ENCODE measurements around the gene MED27. TPM values are rescaled to one million over a fixed set of nuclear protein-coding genes. Genes with fewer than 3 reads are reported as not detected.
A peak's percentile ranks its signal among the peaks of the same experiment; 100 is the strongest.

MED27 gene
- total RNA-seq = 10.5 and 19.3 TPM in 2 replicates

GRCh38 chr9:132079391-132080091, at the start of gene MED27:
MED27 (minus strand) TSS chr9:132079867; CDS start chr9:132079844, 23 bp downstream.
- DNase-seq (ENCODE audit: low read depth) (peak; percentile 83), FAIRE-seq (no peak)
- Histone ChIP-seq H3K36me3 (ENCODE audit: control insufficient read depth, insufficient read depth, low read length) (no peaks in the 10 kb centered on the region), H3K4me3 (ENCODE audit: low read depth, low read length) (peak within 1 kb of the TSS; percentile 69), H3K27me3 (ENCODE audit: control insufficient read depth, insufficient read depth, low read length) (no peaks in the 10 kb centered on the region)
- no peak for TF ChIP-seq CTCF (IDR thresholded peaks at IDR 0.05; ENCODE audit: insufficient read depth, low read length, severe bottlenecking)

GRCh38 chr9:132127888-132128534, 48.3 kb upstream of the MED27 start:
- Histone ChIP-seq H3K4me3 (ENCODE audit: low read depth, low read length) (no peak overlapping the region), H3K27me3 (ENCODE audit: control insufficient read depth, insufficient read depth, low read length) (peaks cover 7% of the 10 kb centered on the region), H3K36me3 (ENCODE audit: control insufficient read depth, insufficient read depth, low read length) (no peaks in the 10 kb centered on the region)
- FAIRE-seq = no peak
- no peak for DNase-seq (ENCODE audit: low read depth)
- no peak for TF ChIP-seq CTCF (IDR thresholded peaks at IDR 0.05; ENCODE audit: insufficient read depth, low read length, severe bottlenecking)

- no peak for TF ChIP-seq CTCF (IDR thresholded peaks at IDR 0.05; ENCODE audit: insufficient read depth, low read length, severe bottlenecking)
- FAIRE-seq = no peak
- H3K4me3 ChIP-seq (ENCODE audit: low read depth, low read length) = no peak overlapping the region
- H3K27me3 ChIP-seq (ENCODE audit: control insufficient read depth, insufficient read depth, low read length) = peaks cover 7% of the 10 kb centered on the region
- H3K36me3 ChIP-seq (ENCODE audit: control insufficient read depth, insufficient read depth, low read length) = no peaks in the 10 kb centered on the region
- DNase-seq (ENCODE audit: low read depth) = no peak
Observed at GRCh38 chr9:132126680-132127236, 47.1 kb upstream of the MED27 start.

GRCh38 chr9:132125944-132126679, 46.4 kb upstream of the MED27 start:
- DNase-seq (ENCODE audit: low read depth) (no peak), FAIRE-seq (no peak)
- Histone ChIP-seq H3K27me3 (ENCODE audit: control insufficient read depth, insufficient read depth, low read length) (peaks cover 5% of the 10 kb centered on the region), H3K36me3 (ENCODE audit: control insufficient read depth, insufficient read depth, low read length) (no peaks in the 10 kb centered on the region), H3K4me3 (ENCODE audit: low read depth, low read length) (no peak overlapping the region)
- TF ChIP-seq CTCF (IDR thresholded peaks at IDR 0.05; ENCODE audit: insufficient read depth, low read length, severe bottlenecking) = no peak

GRCh38 chr9:132125361-132125760, 45.7 kb upstream of the MED27 start:
- DNase-seq (ENCODE audit: low read depth) (no peak), FAIRE-seq (no peak)
- Histone ChIP-seq H3K4me3 (ENCODE audit: low read depth, low read length) (no peak overlapping the region), H3K27me3 (ENCODE audit: control insufficient read depth, insufficient read depth, low read length) (peaks cover 5% of the 10 kb centered on the region), H3K36me3 (ENCODE audit: control insufficient read depth, insufficient read depth, low read length) (no peaks in the 10 kb centered on the region)
- no peak for TF ChIP-seq CTCF (IDR thresholded peaks at IDR 0.05; ENCODE audit: insufficient read depth, low read length, severe bottlenecking)
